C4-2B (cell line): ENCODE measurements around the gene PPM1K.

Experiments
- CTCF ChIP-seq: fragments of 450-650 bp; conservative IDR thresholded peaks from 2 replicates; pipeline ENCODE4 v1.5.1; 2017; ENCODE audit warnings: mild to moderate bottlenecking
- ZFX ChIP-seq: fragments of 450-650 bp; IDR thresholded peaks from 2 replicates; pipeline ENCODE4 v1.6.1; 2017

- TF ChIP-seq CTCF (no peak), ZFX (no peak)
Observed at GRCh38 chr4:88251924-88252323, 32.4 kb downstream of the PPM1K start.
